GM18498 (cell line): ENCODE data around the gene TMEM181.
"Not testable (repeated sequence)": the region's sequence is repeated elsewhere in the genome, so short reads cannot be mapped to it uniquely, and the experiment has no call there.

ENCODE experiments used
- ATAC-seq: cut with Tn5 transposase; IDR thresholded peaks from one replicate; pipeline ENCODE4 v1.9.1; 2021; ENCODE audit warnings: mild to moderate bottlenecking, moderate library complexity; ENCODE audit not compliant: unreplicated experiment

Gene TMEM181

GRCh38 chr6:158559895-158560835 is at the start of gene TMEM181:
Gene TMEM181, plus strand, starts transcription at chr6:158560091. Its CDS starts 134 bp downstream, at chr6:158560225.
- ATAC-seq = peak; percentile 90

- no peak for ATAC-seq
These were observed 47.1 kb upstream of the TMEM181 start for GRCh38 chr6:158512809-158513208.

GRCh38 chr6:158514176-158514575 is 45.7 kb upstream of the TMEM181 start:
- ATAC-seq = no peak

GRCh38 chr6:158514991-158515390 is 44.9 kb upstream of the TMEM181 start:
- ATAC-seq = no peak

GRCh38 chr6:158516098-158516497 is 43.8 kb upstream of the TMEM181 start:
- no peak for ATAC-seq

- no peak for ATAC-seq
These were observed 42.9 kb upstream of the TMEM181 start for GRCh38 chr6:158517038-158517437.

GRCh38 chr6:158517581-158517980 is 42.3 kb upstream of the TMEM181 start:
- ATAC-seq = peak; percentile 66

- ATAC-seq = peak; percentile 70
These were observed 41.4 kb upstream of the TMEM181 start for GRCh38 chr6:158518191-158519127.

GRCh38 chr6:158519300-158519699 is 40.6 kb upstream of the TMEM181 start:
- no peak for ATAC-seq

- ATAC-seq = no peak
These were observed 40.1 kb upstream of the TMEM181 start for GRCh38 chr6:158519761-158520160.

GRCh38 chr6:158520975-158521374 is 38.9 kb upstream of the TMEM181 start:
- not testable (repeated sequence) for ATAC-seq

- no peak for ATAC-seq
These were observed 38.1 kb upstream of the TMEM181 start for GRCh38 chr6:158521759-158522158.

GRCh38 chr6:158522616-158523015 is 37.3 kb upstream of the TMEM181 start:
- ATAC-seq = no peak

- ATAC-seq = no peak
These were observed 35.6 kb upstream of the TMEM181 start for GRCh38 chr6:158524311-158524710.

GRCh38 chr6:158527858-158528257 is 32.0 kb upstream of the TMEM181 start:
- not testable (repeated sequence) for ATAC-seq

- no peak for ATAC-seq
These were observed 31.1 kb upstream of the TMEM181 start for GRCh38 chr6:158528826-158529225.

- ATAC-seq = no peak
These were observed 30.3 kb upstream of the TMEM181 start for GRCh38 chr6:158529629-158530028.

GRCh38 chr6:158531566-158531965 is 28.3 kb upstream of the TMEM181 start:
- no peak for ATAC-seq

- no peak for ATAC-seq
These were observed 27.9 kb upstream of the TMEM181 start for GRCh38 chr6:158531970-158532369.

- no peak for ATAC-seq
These were observed 23.6 kb upstream of the TMEM181 start for GRCh38 chr6:158536084-158536890.
